HG03175 (cell line): ENCODE measurements around the gene NLN.
A peak's percentile ranks its signal among the peaks of the same experiment; 100 is the strongest.
"Not testable (repeated sequence)": the region's sequence is repeated elsewhere in the genome, so short reads cannot be mapped to it uniquely, and the experiment has no call there.

Experiments used
- ATAC-seq: cut with Tn5 transposase; IDR thresholded peaks from one replicate; pipeline ENCODE4 v1.9.1; 2021; ENCODE audit warnings: mild to moderate bottlenecking, moderate library complexity; ENCODE audit not compliant: unreplicated experiment

The NLN gene

GRCh38 chr5:65805089-65805488 lies 83.1 kb downstream of the NLN start:
- ATAC-seq = no peak

- ATAC-seq = not testable (repeated sequence)
Measured at GRCh38 chr5:65807494-65807893, 85.5 kb downstream of the NLN start.

DNA sequence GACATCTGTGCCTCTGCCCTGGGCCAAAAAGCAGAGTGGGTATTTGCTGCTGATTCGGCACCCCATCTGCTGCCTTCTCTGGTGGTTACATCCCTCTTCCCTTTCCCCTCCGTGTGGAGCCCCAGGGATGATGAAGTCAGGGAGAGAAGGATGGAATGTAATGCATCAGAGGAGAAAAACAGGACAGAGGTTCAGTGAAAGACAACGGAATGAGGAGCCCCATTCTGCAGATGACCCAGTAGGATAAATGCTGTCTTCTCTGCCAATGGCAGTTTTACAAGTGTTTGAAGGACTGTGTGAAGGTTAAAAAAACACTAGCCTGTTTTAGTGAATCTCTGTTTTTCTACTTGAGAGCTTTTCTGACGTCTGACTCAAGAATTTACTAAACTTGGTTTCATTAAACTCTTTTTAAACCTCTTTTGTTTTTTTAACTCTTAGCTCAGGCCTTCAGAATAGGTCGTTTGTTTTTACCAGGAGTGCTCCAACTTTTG lies 86.3 kb downstream of the NLN start:
- no peak for ATAC-seq

- no peak for ATAC-seq
Measured at GRCh38 chr5:65808818-65809217, 86.8 kb downstream of the NLN start.

DNA sequence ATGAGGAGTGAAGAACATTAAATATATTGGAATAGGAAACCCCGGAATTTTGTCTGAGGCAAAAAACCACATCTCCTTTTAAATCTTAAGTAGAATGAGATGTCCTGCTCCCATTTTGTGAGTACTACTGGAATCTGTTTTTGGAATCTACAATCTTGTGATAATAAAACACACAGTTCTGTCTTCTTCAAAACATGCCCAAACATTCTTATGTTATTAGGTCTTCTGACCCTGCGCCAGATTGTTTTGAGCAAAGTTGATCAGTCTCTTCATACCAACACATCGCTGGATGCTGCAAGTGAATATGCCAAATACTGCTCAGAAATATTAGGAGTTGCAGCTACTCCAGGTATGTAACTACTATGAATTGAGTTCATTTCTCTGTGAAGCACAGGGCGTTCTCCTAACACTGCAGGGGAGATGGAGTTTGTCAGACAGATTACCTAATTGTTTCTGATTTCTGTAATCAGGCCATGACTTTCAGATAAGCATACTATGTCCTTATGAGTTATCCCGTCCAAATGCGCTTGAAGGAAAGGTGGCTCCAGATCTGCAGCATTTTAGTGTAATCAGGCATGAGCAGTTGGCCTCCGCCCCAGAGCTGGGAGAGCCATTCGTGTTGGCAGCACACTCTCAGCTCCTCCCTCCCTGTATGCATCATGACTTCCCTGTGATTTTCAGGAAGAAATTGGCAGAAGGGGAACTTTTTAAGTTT lies 88.0 kb downstream of the NLN start:
- ATAC-seq = no peak

DNA sequence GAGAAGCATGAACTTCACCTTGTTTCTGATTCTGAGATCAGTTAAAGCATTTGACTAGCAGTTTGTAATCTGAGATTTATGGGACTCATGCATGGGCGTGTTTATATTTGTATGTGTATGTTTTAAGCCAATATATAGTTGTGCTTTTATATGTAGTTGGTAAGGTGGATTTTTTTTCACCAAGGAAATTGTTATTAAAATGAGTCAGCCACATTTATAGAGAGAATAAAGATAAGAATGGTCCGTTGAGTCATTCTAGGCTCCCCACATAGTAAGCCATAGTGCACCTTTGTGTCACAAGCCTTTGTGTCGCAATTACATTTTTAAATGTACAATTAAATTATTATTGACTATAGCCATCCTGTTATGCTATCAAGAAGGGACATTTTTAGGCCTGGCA lies 89.0 kb downstream of the NLN start:
- ATAC-seq = no peak

GRCh38 chr5:65811885-65812284 lies 89.9 kb downstream of the NLN start:
- ATAC-seq = no peak

GRCh38 chr5:65812648-65813047 lies 90.6 kb downstream of the NLN start:
- ATAC-seq = no peak

DNA sequence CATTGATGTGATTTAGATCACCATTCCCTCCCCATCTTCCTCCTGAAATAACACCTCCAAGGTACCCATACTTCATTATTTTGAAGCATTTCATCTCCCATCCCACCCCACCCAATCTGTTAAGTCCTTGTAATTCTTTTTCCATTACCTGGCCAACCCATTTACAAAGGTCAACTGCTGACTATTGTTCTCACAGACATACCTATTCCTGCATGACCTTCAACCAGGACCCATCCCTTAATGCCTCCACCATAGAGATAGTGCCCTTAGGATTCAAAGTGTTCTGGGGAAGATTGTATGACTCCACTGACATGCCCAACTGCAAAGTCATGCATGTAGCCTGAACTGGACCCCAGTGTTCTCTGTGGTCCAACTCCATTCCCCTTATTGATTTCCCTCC lies 91.2 kb downstream of the NLN start:
- ATAC-seq = no peak

DNA sequence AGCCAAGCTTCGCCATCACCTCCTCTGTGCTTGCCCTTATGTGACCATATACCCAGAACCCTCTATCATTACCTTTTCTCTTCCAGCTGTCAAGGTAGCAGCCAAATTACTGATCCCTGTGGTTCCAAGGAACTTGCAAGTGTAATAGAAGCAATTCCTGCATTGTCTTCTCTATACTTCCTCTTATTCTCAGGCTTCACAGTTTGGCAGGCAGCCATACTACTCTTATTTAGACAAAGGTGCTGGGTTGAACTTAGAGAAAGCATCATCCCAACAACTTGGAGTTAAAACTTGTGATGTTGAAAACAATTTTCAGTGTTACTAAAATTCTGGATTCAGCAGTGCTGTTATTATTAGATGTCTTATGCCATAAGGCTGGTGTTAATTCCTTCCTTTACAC lies 93.2 kb downstream of the NLN start:
- ATAC-seq = no peak

DNA sequence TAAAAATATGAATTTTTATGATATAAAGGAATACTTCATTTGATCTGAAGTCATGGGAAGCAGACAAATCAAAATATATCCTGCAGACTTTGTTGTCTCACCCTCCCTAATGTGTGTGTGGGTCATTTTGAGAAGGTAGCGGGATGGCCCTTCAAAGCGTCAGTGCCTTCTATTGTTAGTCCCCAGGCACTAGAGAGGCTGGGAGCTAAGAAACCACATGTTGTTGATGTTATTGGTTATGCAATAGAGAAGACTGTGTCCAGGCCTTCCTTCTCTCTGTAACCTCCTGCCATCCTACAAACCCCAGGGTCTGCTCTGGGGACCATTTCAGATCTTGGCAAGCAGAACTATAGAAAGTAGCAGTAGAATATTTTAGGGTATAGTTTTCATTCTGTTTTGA lies 94.7 kb downstream of the NLN start:
- no peak for ATAC-seq

DNA sequence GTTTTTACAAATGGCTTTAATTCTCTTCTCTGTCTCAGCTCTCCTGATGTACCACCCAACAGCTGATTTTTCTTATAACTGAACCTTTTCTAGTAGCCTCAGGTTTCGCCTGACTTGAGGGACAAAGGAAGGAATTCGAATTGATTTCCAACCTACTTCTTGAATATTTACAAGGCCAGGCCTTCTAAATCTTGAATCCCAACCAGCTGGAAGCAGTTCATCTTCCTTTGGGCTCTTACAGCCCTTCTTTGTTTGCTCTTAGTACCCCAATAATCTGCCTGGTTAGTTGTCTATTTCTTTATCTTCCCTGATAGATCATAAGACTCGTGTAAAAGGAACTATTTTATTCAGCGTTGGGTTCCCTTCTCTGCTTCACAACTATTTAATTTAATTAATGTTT lies 95.9 kb downstream of the NLN start:
- ATAC-seq = no peak

DNA sequence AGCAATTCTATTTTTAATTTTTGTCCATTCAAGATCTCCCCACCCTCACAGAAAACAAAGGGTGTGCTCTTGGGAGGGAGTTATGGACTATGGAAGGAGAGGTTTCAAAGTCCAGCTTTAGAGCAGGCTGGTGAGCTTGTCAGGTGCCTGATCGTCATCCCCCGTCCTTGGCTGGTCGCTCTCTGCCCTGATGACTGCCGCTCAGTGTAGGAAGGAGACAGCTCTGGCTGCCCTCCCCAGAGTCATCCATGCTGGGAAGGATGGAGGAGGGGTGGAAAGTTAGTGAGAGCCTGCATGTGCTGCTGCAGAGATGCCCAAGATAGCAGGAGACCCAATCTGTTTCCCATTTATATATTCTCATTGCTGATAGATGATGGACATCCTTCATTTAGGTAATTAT lies 96.6 kb downstream of the NLN start:
- no peak for ATAC-seq

- ATAC-seq = no peak
Measured at GRCh38 chr5:65819215-65819904, 97.4 kb downstream of the NLN start.

DNA sequence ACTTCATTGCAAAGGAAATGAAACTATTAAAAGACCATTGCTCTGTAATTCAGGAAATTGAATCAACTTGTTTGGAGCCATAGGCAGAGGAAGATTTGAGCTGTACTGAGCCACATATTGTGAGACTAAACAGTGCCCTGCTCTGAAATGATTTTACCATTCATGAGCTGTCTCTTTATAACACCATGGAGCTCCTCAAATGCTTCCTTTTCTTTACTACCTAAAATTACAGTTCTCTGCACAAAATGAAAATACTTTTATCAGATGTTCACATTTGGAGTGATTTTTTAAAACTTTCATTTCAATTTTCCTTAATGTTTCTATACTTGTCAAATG lies 97.9 kb downstream of the NLN start:
- no peak for ATAC-seq

DNA sequence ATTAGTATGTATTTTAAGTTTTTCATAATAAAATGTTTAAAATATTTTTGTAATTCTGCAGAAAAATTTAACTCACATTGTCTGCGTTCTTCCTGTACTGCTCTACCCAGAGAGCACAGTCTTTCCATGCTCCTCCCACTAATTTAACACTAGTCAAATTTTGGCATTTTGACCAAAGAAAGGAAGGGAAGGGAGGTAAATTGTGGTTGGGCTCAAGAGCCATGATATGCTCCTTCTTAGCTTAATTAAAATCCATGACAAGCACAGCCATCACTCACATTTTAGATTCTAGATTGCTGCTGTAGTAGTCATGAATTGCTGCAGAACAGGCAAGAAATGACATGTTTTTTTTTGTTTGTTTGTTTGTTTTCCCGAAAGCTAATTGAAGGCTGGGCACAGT lies 98.4 kb downstream of the NLN start:
- no peak for ATAC-seq

DNA sequence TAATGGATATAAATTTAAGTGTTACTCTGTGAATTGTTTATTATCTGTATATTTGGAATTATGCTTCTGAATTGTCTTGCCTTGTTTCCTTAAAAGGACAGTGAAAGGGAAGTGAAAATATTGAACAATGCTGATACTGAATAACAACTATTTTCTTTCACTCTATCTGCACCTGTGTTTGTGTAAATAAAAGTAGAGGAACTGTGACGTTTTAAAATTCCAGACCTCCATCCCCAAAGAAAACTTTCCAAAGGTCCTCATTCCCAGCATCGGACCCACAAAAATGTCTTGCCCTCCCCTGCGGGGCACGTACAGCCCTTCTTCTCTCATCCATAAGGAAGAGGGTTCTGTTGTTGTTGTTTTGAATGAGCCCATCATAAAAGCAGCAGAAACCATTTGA lies 100.0 kb downstream of the NLN start:
- ATAC-seq = no peak

GRCh38 chr5:65822710-65823109 lies 100.7 kb downstream of the NLN start:
- no peak for ATAC-seq

DNA sequence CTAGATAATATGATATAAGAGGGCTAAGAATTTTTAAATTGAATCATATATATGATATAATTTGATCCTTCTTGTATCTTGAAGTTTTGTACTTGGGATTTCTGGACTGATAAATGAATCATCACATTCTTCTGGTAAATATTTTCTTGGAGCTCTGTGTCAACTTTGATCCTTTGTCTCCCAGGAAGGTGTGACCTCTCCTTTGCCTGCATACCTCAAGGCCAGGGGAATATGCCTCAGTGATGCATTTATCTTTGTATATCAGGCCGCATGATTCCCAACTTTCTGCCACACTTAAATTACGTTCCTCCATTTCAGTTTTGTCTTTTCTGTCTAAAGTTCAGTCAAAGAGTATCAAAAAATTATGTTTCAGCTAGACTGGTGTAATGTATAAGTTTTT lies 101.2 kb downstream of the NLN start:
- ATAC-seq = no peak

DNA sequence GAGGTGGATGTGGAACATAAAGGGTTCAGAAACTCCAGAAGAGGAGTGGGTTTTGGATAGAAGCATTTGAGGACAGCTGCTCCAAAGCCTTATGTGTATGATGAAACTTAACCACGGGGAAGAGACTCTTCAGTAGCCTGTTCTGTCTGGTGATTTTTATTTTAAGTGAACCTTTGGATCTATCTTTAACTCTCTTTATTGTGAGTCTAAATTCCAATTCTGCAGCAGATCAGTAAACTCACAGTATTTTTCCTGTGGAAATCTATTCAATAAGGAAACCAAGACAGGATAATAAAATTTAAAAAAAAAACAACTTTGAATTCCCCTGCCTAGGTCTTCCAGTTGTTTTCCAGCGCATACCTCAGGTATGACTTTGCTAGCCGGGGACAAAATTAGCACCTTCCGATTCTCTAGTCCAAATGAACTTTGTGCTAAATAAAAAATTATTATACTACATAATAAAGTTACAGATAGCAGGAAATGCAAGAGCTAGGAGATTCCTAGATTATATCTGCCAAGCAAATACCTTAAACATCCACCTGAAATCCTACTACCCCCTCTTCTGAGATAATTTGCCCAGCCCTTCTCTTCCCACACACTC lies 101.9 kb downstream of the NLN start:
- ATAC-seq = no peak

DNA sequence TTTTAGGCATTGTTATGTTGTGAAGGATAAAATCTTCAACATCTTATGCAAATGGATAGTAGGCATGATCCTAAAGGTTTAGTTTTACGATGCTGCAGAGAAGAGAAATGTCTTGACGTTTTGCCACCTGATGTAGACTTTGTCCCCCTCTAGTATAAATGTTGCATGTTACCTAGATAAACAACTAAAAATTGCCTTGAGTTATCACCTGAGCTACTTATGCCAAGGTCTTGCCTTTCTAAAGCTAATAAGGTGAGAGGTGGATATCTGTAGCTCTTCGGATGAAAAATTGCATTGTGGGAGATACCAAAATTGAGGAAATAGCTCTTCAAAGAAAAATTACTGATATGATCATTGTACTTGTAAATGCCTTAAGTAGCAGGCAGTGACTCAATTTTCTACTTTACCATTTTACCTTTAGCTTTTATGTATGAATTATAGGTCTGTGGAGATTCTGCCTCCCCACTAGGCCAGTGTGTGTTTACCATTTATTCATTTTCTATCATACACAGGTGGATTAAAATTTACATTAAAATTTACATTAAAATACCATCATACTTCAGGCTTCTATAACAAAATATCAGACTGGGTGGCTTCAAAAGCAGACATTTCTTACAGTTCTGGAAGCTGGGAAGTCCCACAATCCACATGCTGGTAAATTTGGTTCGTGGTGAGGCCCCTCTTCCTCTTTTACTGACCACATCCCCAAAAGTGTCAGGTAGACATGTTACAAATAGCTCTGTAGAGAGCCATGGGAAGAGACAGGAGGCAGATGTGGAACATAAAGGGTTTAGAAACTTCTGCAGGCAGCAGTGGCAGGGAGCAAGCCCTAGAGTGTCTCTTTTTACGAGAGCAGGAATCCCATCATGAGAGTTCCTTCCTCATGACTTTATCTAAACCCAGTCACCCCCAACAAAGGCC lies 103.7 kb downstream of the NLN start:
- ATAC-seq = peak; percentile 59
